Suppressor macrophage treated with lipopolysaccharide for 4 hours (primary cell): ENCODE data around the gene TMCC2.
"Not testable (repeated sequence)": the region's sequence is repeated elsewhere in the genome, so short reads cannot be mapped to it uniquely, and the experiment has no call there.

Experiments used
- DNase-seq: peaks from one replicate; pipeline ENCODE4 v3.0.0-alpha.2; 2020

Gene TMCC2

DNA sequence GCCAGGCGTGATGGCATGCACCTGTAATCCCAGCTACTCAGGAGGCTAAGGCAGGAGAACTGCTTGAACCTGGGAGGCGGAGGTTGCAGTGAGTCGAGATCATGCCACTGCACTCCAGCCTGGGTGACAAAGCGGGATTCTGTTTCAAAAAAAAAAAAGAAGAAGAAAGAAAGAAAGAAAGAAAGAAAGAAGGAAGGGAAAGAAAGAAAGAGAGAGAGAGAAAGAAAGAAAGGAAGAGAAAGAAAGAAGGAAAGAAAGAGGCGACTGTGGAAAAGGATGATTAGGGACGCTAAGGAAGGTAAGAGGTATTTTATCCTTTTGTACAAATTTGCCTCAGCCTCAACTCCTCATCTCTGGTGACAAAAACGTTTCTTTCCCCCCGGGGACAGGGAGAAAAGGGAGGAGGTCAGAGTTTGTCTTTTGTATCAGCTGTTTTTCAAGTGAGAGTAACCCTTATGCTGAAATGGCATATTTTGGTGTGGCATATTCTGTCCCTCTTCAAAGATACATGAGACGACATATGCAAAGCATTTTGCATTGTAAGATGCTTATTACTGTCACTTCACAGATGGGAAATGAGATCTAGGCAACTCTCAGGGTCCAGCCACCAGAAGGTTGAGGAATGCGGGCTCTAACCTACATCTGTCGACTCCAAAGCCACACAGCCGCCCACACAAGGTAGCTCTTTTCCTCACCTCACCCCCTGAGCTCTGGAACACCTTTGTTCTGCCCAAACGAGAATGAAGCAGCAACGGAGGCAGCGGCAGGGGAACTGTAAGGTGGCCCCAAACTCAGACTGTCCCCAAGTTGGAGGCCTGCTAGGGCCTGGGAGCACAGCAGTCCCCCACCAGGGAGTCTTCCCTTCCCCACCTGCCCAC, 55.8 kb downstream of the TMCC2 start:
- no peak for DNase-seq

GRCh38 chr1:205284420-205285144, 56.8 kb downstream of the TMCC2 start:
- peak; percentile 98 for DNase-seq

GRCh38 chr1:205285381-205286101, 57.8 kb downstream of the TMCC2 start:
- peak; percentile 73 for DNase-seq

DNA sequence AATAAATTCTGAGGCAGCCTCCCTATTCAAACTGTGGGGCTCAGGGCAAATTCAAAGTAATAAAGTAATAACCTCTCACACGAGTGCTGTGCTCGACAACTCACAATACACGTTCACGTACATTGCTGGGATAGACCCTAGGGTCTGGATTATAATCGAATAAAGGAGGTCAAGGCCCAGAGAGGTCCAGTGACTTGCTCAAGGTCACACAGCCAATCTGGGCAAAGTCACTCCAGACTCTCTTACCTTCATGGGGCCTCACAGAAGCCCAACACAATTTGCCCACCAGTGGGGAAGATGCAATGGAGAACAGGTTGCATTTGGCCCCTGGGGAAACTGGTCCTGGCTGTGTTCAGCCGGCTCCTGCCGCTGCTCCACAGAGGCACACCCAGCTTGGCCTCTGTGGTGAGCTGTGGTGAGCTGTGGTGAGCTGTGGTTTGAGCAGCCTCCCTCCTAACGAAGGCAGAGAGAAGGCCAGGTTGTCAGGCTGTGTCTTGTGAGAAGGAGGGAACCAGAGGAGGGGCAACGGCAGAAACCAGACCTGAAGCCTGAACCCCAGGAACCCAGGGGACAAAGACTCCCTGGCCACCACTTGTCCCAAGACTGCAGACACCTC, 58.7 kb downstream of the TMCC2 start:
- no peak for DNase-seq

GRCh38 chr1:205287076-205287475, 59.3 kb downstream of the TMCC2 start:
- DNase-seq = no peak

GRCh38 chr1:205287767-205288559, 60.2 kb downstream of the TMCC2 start:
- DNase-seq = peak; percentile 94

- DNase-seq = no peak
Measured at GRCh38 chr1:205291596-205291995, 63.9 kb downstream of the TMCC2 start.

DNA sequence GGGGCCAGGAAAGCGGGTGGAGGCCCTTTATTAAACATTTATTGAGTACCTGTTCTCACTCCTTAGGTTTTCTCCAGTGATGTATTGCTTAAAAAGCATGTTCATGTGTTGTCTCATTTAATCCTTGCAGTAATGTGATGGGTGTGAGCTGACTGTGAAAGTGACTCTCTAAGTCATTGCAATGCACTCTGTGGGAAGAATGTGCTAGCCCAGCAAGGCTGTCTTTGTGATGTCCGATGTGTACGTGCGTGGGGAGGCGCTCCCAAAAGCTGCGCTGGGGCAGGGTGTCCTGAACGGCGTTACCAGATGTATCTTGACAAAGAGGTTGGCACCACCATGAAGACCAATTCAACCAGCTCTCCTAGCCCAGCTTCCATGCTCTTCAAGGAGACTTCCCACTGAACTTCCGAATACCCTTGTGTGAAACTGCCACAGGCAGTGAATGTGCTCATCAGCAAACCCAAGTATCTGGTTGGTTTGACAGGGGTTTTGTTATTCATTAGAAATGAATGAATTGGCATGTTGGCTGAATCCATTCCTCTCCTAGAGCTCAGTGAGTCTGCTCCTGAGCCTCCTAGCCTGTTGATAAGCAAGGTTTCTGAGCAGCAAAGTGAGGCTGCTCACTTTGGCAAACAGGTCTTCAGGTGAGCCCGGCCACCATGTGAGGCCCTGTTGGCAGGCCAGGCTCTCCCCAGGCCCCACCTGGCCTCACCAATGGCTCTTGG, 65.8 kb downstream of the TMCC2 start:
- DNase-seq = no peak

DNA sequence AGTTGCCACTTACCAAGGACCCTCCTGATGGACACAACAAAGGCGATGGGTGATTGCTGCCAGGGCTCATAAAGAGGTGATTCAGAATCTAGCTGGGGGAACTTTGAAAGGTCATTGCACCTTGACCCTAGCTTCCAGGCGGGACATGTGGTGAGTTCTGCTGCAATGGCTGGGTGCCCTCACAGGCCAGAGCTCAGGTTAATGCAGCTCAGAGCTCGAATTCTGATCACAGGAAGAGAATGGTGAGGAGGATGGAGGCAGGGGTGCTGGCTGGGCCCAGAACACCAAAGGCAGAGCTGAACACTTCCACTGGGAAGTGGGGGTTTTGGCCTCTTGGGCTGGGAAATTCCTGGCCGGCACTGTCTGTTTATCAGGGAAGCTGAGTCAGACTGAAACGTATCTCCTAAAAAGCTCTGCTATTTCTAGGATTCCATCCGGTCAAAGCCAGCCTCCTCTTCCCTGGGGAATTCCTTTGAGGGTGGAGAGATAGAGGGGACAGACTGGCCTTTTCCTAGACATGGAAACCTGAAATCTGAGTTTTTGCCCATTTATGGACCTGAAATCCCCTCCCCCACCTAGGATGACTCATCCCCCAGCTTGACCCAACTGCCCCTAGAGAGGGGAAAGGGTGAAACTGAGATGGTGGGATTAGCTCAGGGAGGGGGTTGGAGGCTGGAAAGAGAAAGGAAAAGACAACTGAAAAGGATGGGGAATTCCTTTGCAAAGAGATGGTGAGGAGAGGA, 66.6 kb downstream of the TMCC2 start:
- peak; percentile 72 for DNase-seq

- DNase-seq = no peak
Measured at GRCh38 chr1:205294934-205295333, 67.2 kb downstream of the TMCC2 start.

GRCh38 chr1:205296154-205296553, 68.4 kb downstream of the TMCC2 start:
- no peak for DNase-seq

DNA sequence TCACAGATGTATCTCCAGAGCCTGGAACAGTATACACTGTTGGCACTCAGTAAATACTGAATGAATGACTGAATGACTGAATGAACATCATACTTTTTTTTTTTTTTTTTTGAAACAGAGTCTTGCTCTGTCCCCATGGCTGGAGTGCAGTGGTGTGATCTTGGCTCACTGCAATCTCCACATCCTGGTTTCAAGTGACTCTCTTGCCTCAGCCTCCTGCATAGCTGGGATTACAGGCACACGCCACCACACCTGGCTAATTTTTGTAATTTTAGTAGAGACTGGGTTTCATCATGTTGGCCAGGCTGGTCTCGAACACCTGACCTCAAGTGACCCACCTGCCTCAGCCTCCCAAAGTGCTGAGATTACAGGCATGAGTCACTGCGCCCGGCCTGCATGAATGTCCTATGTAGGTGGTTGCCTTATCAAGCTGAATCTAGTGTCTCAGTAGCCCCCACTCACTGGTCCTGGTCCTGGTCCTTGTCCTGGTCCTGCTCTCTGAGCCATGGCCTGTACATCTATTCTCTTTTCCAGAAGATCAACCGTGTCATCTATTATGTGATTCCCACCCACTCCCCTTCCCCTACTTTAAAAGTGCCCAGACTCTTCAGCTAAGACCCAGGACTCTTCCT, 69.9 kb downstream of the TMCC2 start:
- not testable (repeated sequence) for DNase-seq

DNA sequence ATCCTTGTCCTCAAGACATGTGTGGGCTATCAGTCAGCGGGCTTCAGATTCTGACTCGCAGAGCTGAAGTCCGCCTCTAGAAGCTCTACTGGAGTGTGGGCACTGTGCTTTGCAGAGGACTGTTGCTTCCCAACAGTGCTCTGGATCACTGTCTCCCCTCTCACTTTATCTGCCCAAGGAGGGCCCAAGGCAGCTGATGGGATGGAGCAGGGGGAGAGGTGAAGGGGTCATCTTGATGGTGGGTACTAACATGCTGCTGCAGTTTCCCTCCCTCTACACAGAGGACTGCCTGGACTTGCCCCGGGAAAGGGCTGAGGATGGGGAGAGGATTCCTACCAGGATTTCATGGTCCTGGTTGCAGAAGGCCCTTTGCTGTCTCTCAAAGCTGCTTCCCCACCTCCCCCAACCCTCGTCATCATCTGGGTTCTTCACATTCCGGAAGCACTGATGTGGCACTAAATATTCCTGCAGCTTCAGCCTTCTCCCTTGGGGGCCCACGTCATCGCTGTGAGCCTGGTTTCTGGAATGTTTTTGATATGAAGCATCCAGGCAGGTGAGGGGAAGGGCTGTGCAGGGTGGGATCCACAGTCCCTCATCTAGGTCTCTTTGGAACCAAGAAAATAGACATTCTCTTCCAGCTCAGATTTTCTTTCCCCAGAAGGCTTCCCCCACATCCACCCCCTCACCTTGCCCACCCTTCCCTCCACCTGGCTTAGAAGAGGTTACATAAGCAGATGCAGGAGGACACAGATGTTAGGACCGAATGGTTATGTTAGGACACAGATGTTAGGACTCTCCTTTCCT, 70.6 kb downstream of the TMCC2 start:
- DNase-seq = no peak

DNA sequence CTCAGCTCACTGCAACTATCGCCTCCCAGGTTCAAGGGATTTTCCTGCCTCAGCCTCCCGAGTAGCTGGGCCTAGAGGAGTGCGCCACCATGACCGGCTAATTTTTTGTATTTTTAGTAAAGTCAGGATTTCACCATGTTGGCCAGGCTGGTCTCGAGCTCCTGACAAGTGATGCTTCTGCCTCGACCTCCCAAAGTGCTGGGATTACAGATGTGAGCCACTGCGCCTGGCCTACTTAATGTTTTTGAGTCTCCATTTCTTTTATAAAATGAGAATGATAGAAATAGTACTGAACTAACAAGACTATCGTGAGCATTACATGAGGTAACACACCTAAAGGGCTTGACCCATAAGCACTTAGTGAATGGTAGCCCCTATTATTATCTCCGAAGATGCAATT, 72.4 kb downstream of the TMCC2 start:
- no peak for DNase-seq

DNA sequence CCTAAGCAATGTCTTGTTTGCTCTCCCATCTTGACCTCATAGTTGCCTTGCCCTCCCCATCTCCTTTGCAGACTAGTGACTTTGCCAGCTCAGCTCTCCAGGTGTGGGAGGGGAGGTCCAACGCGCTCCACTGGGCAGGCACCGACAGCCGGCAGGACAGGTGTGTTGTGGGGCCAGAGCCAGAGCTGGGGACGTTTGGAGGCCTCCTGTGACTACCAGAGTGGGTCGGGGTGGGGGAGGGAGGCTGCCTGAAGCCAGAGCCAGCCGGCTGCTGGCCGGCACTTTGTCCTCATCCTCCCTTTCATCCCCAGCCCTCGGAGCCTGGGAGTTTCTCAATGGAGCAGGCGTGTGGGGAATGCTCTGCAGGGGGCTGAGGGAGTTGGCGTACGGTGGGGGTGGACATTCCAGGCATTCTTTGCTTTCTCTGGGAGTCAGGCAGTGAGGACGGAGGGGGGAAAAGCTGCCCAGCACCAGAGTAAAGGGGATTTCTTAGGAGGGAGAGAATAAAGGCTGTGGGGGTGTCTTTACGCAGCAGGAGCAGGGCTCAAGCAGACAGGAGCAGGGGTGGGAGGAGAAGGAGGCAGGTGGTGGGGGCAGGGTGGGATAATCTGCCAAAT, 73.6 kb downstream of the TMCC2 start:
- DNase-seq = no peak

- no peak for DNase-seq
Measured at GRCh38 chr1:205301842-205302588, 74.3 kb downstream of the TMCC2 start.

- DNase-seq = no peak
Measured at GRCh38 chr1:205303247-205303888, 75.6 kb downstream of the TMCC2 start.
